Endothelial cell of hepatic sinusoid (primary cell): ENCODE results near the gene TRIM52.

Experiments
- in situ Hi-C: cut with HindIII; loops from 2 replicates; pipeline ENCODE4 v1.10.0; 2017; ENCODE audit warnings: low sequenced_read_pairs

Gene TRIM52

DNA sequence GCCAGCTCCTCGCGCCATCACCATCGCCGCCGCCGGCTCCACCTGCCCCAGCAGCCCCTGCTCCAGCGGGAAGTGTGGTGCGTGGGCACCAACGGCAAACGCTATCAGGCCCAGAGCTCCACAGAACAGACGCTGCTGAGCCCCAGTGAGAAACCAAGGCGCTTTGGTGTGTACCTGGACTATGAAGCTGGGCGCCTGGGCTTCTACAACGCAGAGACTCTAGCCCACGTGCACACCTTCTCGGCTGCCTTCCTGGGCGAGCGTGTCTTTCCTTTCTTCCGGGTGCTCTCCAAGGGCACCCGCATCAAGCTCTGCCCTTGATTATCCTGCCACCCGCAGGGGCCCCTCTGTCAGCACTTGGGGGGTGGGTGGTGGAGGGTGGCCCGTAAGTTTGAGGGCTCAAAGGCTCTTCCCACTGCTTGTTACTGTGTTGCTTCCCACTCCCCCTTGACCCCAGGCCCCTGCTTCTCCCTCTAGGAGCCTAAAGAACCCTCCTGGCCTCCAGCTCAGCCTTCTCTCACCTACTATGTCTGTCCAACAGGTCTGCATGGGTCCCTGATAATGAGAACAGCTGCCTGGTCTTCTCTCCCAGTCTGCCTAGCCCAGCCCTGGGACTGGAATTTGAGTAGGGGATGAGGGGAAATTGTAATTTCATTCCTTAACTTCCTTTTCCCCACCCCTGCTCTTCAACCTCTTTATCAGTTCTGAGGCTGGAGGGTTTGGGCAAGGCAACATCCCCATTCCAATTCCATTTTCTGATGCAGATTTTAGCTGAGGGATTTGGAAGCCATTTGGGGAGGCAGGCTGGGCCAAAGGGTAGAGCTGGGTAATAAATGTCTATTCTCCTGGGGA is 26.3 kb downstream of the TRIM52 start:
- in situ Hi-C loops, result loop anchor here (5.0 kb wide), 1 partner anchor 37 kb away; no protein-coding TSS in a partner anchor

DNA sequence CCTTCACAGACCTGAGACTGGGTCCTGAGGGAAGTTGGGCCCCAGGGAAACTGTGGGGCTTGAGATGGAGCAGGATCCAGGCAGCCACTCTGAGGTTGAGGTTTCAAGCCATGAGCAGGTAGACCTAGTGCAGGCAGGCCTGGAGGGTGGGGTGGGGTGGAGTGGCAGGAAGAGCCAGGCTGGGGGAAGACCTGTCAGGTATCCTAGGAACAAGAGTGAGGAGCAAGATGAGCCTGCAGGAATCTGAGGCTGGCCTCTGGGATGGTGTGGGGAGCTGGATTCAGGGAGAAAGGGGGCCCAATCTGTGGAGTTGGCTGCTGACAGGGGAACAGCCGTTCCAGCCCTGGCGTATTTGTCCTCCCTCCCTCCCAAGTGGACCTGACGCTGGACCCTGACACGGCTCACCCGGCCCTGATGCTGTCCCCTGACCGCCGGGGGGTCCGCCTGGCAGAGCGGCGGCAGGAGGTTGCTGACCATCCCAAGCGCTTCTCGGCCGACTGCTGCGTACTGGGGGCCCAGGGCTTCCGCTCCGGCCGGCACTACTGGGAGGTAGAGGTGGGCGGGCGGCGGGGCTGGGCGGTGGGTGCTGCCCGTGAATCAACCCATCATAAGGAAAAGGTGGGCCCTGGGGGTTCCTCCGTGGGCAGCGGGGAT is 27.0 kb downstream of the TRIM52 start:
- in situ Hi-C loops, result no loop called here

DNA sequence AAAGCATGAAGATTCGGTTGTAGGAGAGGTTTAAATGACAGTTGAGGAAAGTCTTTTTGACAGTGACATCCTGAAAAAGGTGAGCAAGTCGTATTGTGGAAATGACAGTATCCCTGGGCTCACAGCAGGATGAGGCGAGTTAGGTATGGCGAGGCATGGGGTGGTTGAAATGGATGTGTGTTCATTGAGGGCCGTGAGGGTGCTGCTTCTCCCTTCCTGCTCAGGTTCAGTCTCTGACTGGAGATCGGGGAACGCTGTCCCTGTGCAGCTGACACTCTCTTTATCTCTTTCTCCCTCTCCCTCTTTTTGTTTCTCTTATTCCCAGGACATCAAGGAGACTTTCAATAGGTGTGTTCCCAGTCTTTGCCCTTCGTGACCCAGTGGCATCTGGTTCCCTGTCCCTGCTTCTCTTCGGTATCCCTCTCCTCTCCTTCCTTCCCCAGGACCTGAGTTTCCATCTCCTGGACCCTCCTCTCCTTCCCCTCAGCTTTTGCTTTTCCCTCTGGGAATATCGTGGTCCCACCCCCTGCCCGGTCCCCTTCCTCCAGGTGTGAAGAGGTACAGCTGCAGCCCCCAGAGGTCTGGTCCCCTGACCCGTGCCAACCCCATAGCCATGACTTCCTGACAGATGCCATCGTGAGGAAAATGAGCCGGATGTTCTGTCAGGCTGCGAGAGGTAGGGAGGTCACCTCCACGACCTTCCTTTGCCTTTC is 27.7 kb downstream of the TRIM52 start:
- in situ Hi-C loops, result no loop called here

DNA sequence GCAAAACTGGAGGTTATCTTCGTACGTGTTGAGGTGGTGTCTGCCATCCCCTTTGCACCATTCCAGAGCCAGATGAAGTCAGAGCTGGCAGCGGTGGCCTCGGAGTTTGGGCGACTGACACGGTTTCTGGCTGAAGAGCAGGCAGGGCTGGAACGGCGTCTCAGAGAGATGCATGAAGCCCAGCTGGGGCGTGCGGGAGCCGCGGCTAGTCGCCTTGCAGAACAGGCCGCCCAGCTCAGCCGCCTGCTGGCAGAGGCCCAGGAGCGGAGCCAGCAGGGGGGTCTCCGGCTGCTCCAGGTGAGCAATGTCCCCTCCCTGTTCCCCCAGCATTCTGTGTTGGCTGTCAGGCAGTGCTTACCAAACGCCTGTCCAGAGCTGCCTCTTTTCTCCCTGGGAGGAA is 28.4 kb downstream of the TRIM52 start:
- in situ Hi-C loops, result no loop called here

DNA sequence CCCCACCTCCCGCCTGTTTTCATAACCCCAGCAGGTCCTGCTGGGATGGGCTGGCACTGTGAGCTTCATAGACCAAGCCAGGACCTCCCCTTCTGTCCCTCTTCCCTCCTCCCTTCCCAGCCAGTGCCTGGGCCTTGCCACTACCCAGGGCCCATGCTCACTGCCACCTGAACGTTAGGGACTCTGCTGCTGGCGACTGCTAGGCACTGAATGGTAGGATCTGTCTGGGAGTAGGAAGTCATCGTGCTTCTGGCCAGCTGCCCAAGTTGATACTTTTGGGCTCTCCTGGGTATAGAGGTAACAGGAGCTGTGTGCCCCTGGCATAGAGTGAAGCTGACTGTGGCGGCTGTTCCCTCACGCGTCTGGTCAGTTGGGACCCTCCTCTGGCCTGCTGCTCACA is 29.5 kb downstream of the TRIM52 start:
- in situ Hi-C loops, result no loop called here

DNA sequence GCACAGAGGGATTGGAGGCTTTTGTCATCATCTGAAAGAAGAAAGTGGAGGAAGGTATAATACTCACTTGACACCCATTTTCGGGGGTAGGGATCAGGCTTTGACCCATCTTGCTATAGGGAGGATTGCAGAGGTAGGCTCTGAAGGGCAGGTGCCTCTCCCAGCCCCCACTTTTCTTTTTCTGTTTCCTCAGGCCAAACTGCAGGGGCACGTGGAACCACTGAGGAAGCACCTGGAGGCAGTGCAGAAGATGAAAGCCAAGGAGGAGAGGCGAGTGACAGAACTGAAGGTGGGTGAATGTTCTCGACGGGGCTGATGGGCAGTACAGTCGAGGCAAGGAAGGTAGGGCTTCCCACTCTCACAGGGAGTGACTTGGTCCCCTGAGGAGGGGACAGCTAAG is 30.4 kb downstream of the TRIM52 start:
- in situ Hi-C loops, result no loop called here

DNA sequence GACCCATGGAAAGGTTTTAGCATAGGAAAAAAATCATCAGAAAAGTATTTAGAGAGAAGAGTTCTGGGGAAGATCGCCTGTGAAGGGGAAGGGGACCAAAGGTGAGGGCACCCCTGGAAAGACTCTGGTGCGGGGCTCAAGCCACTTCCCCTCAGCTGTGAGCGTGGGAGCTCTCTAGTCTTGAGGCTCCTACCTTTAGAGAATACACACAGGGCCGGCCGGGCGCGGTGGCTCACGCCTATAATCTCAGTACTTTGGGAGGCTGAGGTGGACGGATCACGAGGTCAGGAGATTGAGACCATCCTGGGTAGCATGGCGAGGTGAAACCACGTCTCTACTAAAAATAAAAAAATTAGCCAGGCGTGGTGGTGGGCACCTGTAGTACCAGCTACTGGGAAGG is 30.9 kb downstream of the TRIM52 start:
- in situ Hi-C loops, result no loop called here

DNA sequence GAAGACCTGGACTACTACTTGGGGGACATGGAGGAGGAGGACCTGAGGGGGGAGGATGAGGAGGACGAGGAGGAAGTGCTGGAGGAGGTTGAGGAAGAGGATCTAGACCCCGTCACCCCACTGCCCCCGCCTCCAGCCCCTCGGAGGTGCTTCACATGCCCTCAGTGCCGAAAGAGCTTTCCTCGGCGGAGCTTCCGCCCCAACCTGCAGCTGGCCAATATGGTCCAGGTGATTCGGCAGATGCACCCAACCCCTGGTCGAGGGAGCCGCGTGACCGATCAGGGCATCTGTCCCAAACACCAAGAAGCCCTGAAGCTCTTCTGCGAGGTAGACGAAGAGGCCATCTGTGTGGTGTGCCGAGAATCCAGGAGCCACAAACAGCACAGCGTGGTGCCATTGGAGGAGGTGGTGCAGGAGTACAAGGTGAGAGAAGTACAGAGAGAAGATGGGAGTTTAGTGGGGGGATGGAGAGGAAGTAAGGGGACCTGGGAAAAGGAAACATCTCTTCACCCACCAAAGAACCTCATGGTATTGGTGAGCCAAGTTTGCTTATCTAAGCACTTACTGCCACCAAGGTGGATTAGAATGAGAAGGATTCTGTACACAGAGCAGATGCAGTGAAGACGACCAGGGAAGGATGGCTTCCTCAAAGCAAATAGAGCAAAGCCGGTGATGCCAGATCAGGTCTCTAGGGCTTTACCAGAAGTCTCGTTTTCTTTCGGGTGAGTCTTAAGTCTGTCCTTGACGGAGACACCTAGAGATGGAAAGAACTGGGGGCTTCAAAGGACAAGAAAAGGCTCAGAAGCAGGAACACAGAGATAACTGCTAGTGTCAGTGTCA is 36.3 kb downstream of the TRIM52 start:
- in situ Hi-C loops, result no loop called here

DNA sequence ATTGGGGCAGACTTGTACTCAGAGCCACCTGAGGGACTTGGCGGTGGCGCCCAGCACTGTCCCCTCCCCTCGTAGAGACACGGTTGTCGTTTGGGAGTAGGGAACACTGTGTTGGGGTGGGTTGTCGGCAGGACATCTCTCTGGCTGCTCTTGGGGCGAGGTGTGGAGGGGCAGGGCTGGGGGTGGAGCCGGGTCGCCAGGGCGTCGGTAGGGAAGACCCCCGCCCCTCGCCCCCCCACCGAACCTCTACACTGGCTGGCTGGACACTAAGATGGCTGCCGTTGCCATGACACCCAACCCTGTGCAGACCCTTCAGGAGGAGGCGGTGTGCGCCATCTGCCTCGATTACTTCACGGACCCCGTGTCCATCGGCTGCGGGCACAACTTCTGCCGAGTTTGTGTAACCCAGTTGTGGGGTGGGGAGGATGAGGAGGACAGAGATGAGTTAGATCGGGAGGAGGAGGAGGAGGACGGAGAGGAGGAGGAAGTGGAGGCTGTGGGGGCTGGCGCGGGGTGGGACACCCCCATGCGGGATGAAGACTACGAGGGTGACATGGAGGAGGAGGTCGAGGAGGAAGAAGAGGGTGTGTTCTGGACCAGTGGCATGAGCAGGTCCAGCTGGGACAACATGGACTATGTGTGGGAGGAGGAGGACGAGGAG is 37.1 kb downstream of the TRIM52 start:
- in situ Hi-C loops, result no loop called here

DNA sequence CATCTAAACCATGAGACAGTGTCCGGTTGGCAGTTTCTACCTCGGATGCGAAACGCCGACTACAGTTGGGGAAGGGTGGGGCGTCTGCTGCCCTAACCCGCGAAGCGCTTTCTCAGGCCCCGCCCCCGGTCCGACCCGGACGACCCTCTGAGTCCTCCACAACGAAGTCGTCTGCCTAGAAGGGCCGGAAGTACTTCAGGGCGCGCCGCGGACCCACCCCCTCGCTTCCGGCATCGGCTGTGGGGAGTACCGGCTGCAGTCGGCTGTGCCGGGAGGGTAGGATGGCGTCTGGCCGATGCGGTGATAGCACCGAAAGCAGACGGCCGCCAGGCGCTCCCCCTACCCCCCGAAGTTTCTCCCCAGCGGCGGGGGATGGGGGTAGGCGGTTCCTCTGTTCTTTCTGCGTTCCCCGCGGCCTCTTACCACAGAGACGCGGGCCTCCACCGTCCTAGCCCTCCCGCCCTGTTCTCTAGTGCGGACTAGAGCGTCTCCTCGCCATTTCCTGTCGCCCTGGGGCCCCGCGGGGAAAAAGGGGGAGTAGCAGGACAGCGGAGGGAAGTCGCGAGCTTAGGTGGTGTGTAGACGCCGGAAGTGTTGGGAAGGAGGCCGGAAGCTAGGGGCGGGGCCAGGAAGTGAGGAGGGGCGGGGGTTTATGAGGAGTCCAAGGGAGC is 37.8 kb downstream of the TRIM52 start, which contains the start of gene TRIM41:
Gene TRIM41, plus strand, starts transcription at position 224 of the 671 bp plus-strand sequence. CDS start 719 bp downstream, outside the sequence.
- in situ Hi-C loops, result no loop called here

DNA sequence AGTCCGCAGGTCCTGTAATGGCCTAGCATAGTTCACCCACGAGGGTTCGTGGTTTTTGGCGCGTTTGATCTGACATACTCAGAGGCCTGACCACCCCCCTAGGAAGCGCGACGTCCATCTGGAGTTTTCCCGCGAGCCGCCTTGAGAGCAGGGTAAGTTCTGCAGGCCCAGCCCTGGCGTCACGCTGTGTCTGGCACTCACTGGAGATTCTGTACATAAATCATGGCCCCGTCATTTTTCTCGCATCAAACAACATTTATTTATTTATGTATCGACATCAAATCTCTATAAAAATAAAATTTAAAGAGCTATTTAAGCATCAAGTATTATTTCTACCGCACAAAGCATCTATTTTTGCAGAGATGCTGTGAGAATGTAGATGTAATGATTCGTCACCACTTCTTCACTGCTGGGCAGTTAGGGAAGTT is 38.3 kb downstream of the TRIM52 start:
- in situ Hi-C loops, result no loop called here

DNA sequence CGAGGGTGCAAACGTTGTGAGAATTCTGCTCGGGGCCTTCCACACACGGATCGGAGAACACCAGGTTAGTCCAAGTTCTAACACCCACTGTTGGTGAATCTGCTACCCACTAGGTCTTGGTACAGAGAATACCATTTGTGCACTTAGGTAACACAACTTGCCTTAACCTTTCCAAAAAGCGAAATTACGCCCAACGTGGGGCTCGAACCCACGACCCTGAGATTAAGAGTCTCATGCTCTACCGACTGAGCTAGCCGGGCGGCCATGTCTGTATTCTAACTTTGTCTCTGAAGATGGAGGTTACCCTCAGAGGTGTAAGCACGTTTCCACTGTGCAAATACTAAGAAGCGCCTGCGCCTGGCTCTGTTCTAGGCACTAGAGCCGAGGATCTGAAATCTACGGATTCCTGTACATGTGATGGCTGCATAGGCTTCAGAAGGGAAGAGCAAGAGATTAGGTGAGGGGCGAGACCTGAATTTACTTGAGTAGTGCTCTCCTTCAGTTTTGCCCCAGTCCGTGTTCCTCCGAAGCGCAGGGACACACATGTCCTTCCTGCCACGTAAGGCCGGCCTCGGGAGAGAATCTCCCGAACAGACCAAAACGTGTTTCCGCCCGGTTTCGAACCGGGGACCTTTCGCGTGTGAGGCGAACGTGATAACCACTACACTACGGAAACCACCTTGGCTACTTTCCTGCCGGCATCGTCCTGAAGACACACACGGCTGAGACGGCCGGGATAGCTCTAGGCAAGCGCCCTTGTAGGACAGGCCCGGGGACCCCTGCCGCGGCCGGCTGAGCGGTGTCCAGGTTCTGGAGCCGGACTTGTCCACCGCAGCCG is 38.9 kb downstream of the TRIM52 start:
- in situ Hi-C loops, result no loop called here

DNA sequence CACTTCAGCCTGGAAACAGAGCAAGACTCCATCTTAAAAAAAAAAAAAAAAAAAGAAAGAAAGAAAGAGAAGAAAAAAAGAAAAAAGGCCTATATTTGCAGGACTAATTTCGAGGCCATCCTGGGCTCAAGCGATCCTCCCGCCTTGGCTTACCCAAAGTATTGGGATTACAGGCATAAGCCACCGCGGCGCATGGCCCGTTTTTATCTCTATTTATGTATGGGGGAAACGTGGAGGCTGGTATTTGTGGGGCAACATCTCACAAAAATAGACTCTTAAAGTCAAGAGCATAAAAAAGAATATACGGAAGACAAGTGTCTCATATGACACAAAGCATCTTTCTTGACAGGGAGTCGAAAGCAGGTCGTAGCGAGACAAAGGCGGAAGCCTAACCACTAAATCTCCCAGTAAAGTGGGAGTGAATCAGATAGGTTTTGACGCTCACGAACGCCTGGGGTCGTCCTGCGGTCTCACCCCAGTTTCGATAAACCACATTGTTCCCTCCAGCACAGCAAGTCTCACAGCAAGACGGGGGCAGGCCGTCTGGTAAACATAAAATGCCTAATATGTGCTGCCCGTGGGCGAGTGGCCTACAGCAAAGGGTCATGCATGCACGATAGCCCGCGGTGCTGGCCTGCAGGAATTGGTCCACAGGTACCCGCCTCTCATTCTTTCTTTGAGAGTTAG is 39.7 kb downstream of the TRIM52 start:
- in situ Hi-C loops, result no loop called here

DNA sequence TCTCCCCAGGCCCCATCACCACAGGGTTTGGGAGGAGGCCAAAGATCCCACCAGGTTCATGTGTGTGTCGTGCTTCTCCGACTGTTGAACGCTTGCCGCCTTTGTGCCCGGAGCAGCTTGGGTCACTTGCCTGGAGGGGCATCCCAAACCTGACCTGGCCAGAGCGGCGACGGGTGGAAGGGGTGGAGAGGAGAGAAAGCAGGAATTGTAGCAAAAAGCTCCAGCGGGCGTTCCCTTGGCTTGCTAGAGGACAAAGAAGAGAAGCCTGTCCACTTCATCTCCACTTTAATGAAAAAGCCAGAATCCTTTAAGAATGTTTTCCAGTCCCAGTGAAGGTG is 40.8 kb downstream of the TRIM52 start:
- in situ Hi-C loops, result no loop called here

DNA sequence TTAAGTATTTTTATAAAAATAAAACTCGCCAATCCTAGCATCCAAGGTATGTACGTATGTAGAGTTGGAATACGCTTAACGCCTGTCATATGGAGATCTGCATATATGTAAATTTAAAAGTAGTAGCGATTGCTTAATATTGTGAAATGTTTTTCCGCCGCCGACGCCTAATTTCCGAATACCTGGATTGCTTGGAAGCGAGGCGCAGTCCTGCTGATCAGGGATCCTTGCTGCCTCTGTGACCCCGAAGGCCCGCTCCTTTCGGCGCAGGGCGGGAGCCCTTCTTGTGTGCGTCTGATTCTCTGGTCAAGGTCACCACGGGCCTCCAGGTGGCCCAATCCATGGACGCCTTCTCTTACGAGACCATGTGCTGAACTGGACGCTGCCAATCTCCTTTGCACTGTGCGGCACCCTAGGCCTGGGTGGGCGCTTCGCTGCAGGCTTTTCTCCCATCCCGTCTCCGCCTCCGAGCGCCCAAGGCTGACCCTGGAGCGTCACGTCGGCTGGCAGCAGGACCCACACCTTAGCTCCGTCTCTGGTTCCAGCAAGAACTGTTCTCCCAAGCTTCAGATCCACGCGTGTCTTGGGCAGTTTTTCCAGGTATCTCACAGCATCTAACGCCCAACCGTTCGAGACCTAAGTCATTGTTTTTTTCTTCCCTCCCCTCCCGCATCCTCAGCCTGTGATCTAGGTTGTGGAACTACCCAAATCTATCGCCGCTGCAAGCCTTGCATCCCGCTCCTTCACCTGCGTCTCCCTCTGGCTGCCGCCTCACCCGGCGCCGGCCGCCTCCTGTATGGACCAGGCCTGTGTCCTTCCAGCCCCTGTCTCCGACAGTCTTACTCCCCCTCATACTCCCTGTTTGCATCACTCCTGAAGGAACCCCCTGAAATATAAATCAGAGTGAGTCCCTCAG is 41.4 kb downstream of the TRIM52 start:
- in situ Hi-C loops, result no loop called here

DNA sequence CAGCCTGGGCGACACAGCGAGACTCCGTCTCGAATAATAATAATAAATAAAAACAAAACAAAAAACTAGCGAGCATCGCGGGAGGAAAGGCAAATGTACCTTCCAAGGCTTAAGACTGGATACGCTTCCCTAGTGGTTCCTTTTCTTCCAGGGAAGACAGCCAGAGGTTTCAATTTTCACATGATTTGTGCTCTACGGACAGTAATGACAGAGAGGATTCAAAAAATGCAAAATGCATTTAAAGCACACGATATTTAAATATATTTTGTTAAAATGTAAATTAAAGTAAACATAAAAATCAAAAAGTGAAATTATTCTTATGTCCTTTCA is 42.2 kb downstream of the TRIM52 start:
- in situ Hi-C loops, result no loop called here

DNA sequence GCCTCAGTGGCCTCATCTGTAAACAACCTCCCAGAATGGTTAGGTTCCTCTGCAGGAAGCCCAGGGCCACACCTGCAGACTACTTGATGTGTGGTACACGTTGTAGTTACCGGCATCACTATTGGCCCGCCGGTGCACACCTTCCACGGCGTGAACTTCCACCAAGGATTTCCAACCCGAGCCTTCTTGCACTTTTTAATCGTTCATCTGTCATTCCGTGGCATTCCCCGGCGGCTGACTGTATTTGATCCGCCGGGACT is 43.2 kb downstream of the TRIM52 start:
- in situ Hi-C loops, result no loop called here
